HG03439 (cell line): ENCODE measurements around the gene ZNF235.
"Not testable (repeated sequence)": the region's sequence is repeated elsewhere in the genome, so short reads cannot be mapped to it uniquely, and the experiment has no call there.

Experiments
- ATAC-seq: cut with Tn5 transposase; IDR thresholded peaks from one replicate; pipeline ENCODE4 v1.9.1; 2021; ENCODE audit warnings: mild to moderate bottlenecking, moderate library complexity; ENCODE audit not compliant: unreplicated experiment

The ZNF235 gene

GRCh38 chr19:44304659-44305193, at the start of gene ZNF235:
ZNF235 (minus strand) TSS chr19:44305025; CDS start chr19:44303404, 1,621 bp downstream.
- ATAC-seq, result peak; percentile 79

GRCh38 chr19:44346556-44346955, 41.7 kb upstream of the ZNF235 start:
- no peak for ATAC-seq

- no peak for ATAC-seq
These were observed 41.1 kb upstream of the ZNF235 start for GRCh38 chr19:44345959-44346358.

GRCh38 chr19:44344255-44344654, 39.4 kb upstream of the ZNF235 start:
- no peak for ATAC-seq

GRCh38 chr19:44341794-44342193, 37.0 kb upstream of the ZNF235 start:
- no peak for ATAC-seq

- ATAC-seq, result not testable (repeated sequence)
These were observed 29.8 kb upstream of the ZNF235 start for GRCh38 chr19:44334639-44335038.

GRCh38 chr19:44332145-44332544, 27.3 kb upstream of the ZNF235 start:
- ATAC-seq, result no peak

- no peak for ATAC-seq
These were observed 11.1 kb upstream of the ZNF235 start for GRCh38 chr19:44315883-44316282.

- ATAC-seq, result no peak
These were observed 8.4 kb upstream of the ZNF235 start for GRCh38 chr19:44313231-44313630.

GRCh38 chr19:44308011-44308410, 3.2 kb upstream of the ZNF235 start:
- no peak for ATAC-seq

GRCh38 chr19:44306283-44306682, 1.5 kb upstream of the ZNF235 start:
- no peak for ATAC-seq

GRCh38 chr19:44305457-44305856, 632 bp upstream of the ZNF235 start:
- ATAC-seq, result no peak

- no peak for ATAC-seq
These were observed 753 bp downstream of the ZNF235 start for GRCh38 chr19:44303976-44304568.

- no peak for ATAC-seq
These were observed 1.5 kb downstream of the ZNF235 start for GRCh38 chr19:44303320-44303719.

GRCh38 chr19:44284968-44285367, 19.9 kb downstream of the ZNF235 start:
- no peak for ATAC-seq

GRCh38 chr19:44282846-44283245, 22.0 kb downstream of the ZNF235 start:
- ATAC-seq, result no peak

- no peak for ATAC-seq
These were observed 23.9 kb downstream of the ZNF235 start for GRCh38 chr19:44280916-44281315.

- no peak for ATAC-seq
These were observed 26.6 kb downstream of the ZNF235 start for GRCh38 chr19:44278181-44278690.

GRCh38 chr19:44277331-44277730, 27.5 kb downstream of the ZNF235 start:
- ATAC-seq, result no peak

- ATAC-seq, result no peak
These were observed 44.0 kb downstream of the ZNF235 start for GRCh38 chr19:44260695-44261446.

GRCh38 chr19:44260343-44260681, 44.5 kb downstream of the ZNF235 start:
- no peak for ATAC-seq

- no peak for ATAC-seq
These were observed 45.9 kb downstream of the ZNF235 start for GRCh38 chr19:44258835-44259413.
